SK-N-SH (cell line): ENCODE results near the gene ZCCHC10. TPM values are rescaled to one million over a fixed set of nuclear protein-coding genes. Genes with fewer than 3 reads are reported as not detected.
A peak's percentile ranks its signal among the peaks of the same experiment; 100 is the strongest.

Experiments
- CTCF ChIA-PET: fragments of 300-600, 350-600 bp; formaldehyde crosslinking; extraction: SDS; loops from one replicate; lab custom pipeline; 2021; lab: Yijun Ruan, JAX
- POLR2A ChIA-PET: fragments of 350-600 bp; sonication (Branson Sonifier 250); formaldehyde crosslinking; extraction: SDS; loops from one replicate; lab custom pipeline; 2020; ENCODE audit warnings: antibody characterized with exemption, inconsistent platforms; lab: Yijun Ruan, JAX
- DNase-seq: peaks from one replicate; pipeline ENCODE4 v3.0.0; 2012
- H2AFZ ChIP-seq: fragments of 200-600 bp; sonication (generic); 2 replicates; pipeline ENCODE4 v1.8.1; 2016; ENCODE audit warnings: antibody characterized with exemption, mild to moderate bottlenecking, low read depth
- H3F3A ChIP-seq: fragments of 200-600 bp; sonication (generic); replicated peaks from 2 replicates; pipeline ENCODE3; 2016; ENCODE audit warnings: antibody characterized with exemption, mild to moderate bottlenecking; ENCODE audit not compliant: insufficient read depth
- H3K27ac ChIP-seq, 2 experiments: fragments of 200-500 bp in 1 of 2; fragments of 200-600 bp in 1 of 2; sonication (Bioruptor generic) in 1 of 2; sonication (generic), shearing (Covaris generic) in 1 of 2; 2 replicates each; pipeline versions ENCODE4 v1.5.1 to v1.6.1; 2014 to 2016; ENCODE audit warnings: low read depth in 2 of 2, inconsistent platforms in 1 of 2, low read length in 1 of 2, mild to moderate bottlenecking in 1 of 2, mixed read lengths in 1 of 2
- H3K27me3 ChIP-seq: fragments of 200-600 bp; sonication (generic), shearing (Covaris generic); 2 replicates; pipeline ENCODE4 v1.6.1; 2016; ENCODE audit warnings: mixed run types; ENCODE audit not compliant: insufficient read depth
- H3K36me3 ChIP-seq, 2 experiments: fragments of 200-500 bp in 1 of 2; fragments of 200-600 bp in 1 of 2; sonication (Bioruptor generic) in 1 of 2; sonication (generic) in 1 of 2; replicated peaks in 1 of 2; 2 replicates each; pipeline versions ENCODE3 to v1.5.1; 2014 to 2016; ENCODE audit warnings: low read length in 1 of 2, mild to moderate bottlenecking in 1 of 2; ENCODE audit not compliant: insufficient read depth in 2 of 2, control insufficient read depth in 1 of 2
- H3K4me1 ChIP-seq, 2 experiments: fragments of 200-500 bp in 1 of 2; fragments of 200-600 bp in 1 of 2; sonication (Bioruptor generic) in 1 of 2; sonication (generic), shearing (Covaris generic) in 1 of 2; 2 replicates each; pipeline versions ENCODE4 v1.5.1 to v1.6.1; 2014 to 2016; ENCODE audit warnings: low read depth in 1 of 2, low read length in 1 of 2, mixed run types in 1 of 2; ENCODE audit not compliant: insufficient read depth in 2 of 2, control insufficient read depth in 1 of 2
- H3K4me2 ChIP-seq: fragments of 200-600 bp; sonication (generic), shearing (Covaris generic); 2 replicates; pipeline ENCODE4 v1.6.1; 2017; ENCODE audit warnings: mixed run types
- H3K4me3 ChIP-seq, 2 experiments: fragments of 200-500 bp in 1 of 2; fragments of 200-600 bp in 1 of 2; sonication (Bioruptor generic) in 1 of 2; sonication (generic), shearing (Covaris generic) in 1 of 2; 2 replicates each; pipeline versions ENCODE4 v1.5.1 to v1.8.1; 2014 to 2016; ENCODE audit warnings: low read depth in 2 of 2, inconsistent platforms in 1 of 2, low read length in 1 of 2, mild to moderate bottlenecking in 1 of 2, mixed read lengths in 1 of 2, moderate library complexity in 1 of 2
- H3K79me2 ChIP-seq: fragments of 200-600 bp; sonication (generic); 2 replicates; pipeline ENCODE4 v1.8.1; 2017; ENCODE audit warnings: mild to moderate bottlenecking; ENCODE audit not compliant: insufficient read depth
- H3K9ac ChIP-seq: fragments of 200-600 bp; sonication (generic); 2 replicates; pipeline ENCODE4 v1.6.1; 2017; ENCODE audit warnings: mixed run types
- H3K9me2 ChIP-seq: fragments of 200-600 bp; sonication (generic); 2 replicates; pipeline ENCODE4 v1.6.1; 2017; ENCODE audit warnings: mixed run types
- H3K9me3 ChIP-seq: fragments of 200-600 bp; sonication (generic); 2 replicates; pipeline ENCODE4 v1.6.1; 2017; ENCODE audit warnings: mixed run types, mild to moderate bottlenecking, moderate library complexity
- H4K20me1 ChIP-seq: fragments of 200-600 bp; sonication (generic); 2 replicates; pipeline ENCODE4 v1.6.1; 2017; ENCODE audit warnings: mild to moderate bottlenecking, mixed run types; ENCODE audit not compliant: insufficient read depth
- ELF1 ChIP-seq: IDR thresholded peaks from 2 replicates; pipeline ENCODE4 v1.4.0; 2012
- FOSL2 ChIP-seq: IDR thresholded peaks from 2 replicates; pipeline ENCODE4 v1.4.0; 2012; ENCODE audit warnings: low read depth, mild to moderate bottlenecking, moderate library complexity, borderline replicate concordance
- FOXM1 ChIP-seq: IDR thresholded peaks from 2 replicates; pipeline ENCODE4 v1.4.0; 2012; ENCODE audit warnings: low read depth, mild to moderate bottlenecking
- GATA2 ChIP-seq: sonication (generic); formaldehyde crosslinking; IDR thresholded peaks from 2 replicates; pipeline ENCODE4 v1.5.0; 2020; ENCODE audit warnings: mild to moderate bottlenecking, missing genetic modification reagents
- JUND ChIP-seq: IDR thresholded peaks from 2 replicates; pipeline ENCODE4 v1.4.0; 2012
- MEF2A ChIP-seq: IDR thresholded peaks from 2 replicates; pipeline ENCODE4 v1.4.0; 2012; ENCODE audit warnings: low read depth, borderline replicate concordance
- MXI1 ChIP-seq: IDR thresholded peaks from 2 replicates; pipeline ENCODE4 v1.6.1; 2012; ENCODE audit warnings: mild to moderate bottlenecking, low read depth, low read length, improper control_type of control experiment
- NFIC ChIP-seq: IDR thresholded peaks from 2 replicates; pipeline ENCODE4 v1.4.0; 2012; ENCODE audit warnings: borderline replicate concordance
- NRF1 ChIP-seq: IDR thresholded peaks from 2 replicates; pipeline ENCODE4 v1.6.1; 2012; ENCODE audit warnings: low read depth, mild to moderate bottlenecking, low read length
- POLR2AphosphoS5 ChIP-seq: IDR thresholded peaks from 2 replicates; pipeline ENCODE4 v1.6.1; 2012; ENCODE audit warnings: low read depth, low read length
- RAD21 ChIP-seq: IDR thresholded peaks from 2 replicates; pipeline ENCODE4 v1.6.1; 2012; ENCODE audit warnings: mild to moderate bottlenecking, low read length
- RFX5 ChIP-seq: IDR thresholded peaks from 2 replicates; pipeline ENCODE4 v1.6.1; 2012; ENCODE audit warnings: mild to moderate bottlenecking, improper control_type of control experiment, low read length
- RXRA ChIP-seq: IDR thresholded peaks from 2 replicates; pipeline ENCODE4 v1.4.0; 2012; ENCODE audit warnings: low read depth, mild to moderate bottlenecking, borderline replicate concordance
- SIN3A ChIP-seq: IDR thresholded peaks from 2 replicates; pipeline ENCODE4 v1.6.1; 2012; ENCODE audit warnings: low read depth, mild to moderate bottlenecking, low read length, moderate library complexity, borderline replicate concordance
- TAF1 ChIP-seq: IDR thresholded peaks from 2 replicates; pipeline ENCODE4 v1.6.1; 2012; ENCODE audit warnings: low read depth, mild to moderate bottlenecking, low read length, moderate library complexity, borderline replicate concordance
- YY1 ChIP-seq: IDR thresholded peaks from 2 replicates; pipeline ENCODE4 v1.4.0; 2012; ENCODE audit warnings: low read depth, mild to moderate bottlenecking
- WGBS: methylation state at CpG from one replicate; pipeline ENCODE4 v1.1.6; 2017; ENCODE audit warnings: low lambda C conversion rate; 5-methylcytosine and 5-hydroxymethylcytosine counted together
- polyA plus RNA-seq, 3 experiments: library from polyadenylated mRNA; depleted of rRNA; stranded (reverse); fragments of >200 nt; gene quantifications; 2 replicates each; pipeline ENCODE4 v1.2.3, GENCODE V29; 2012
- TF ChIP-seq, protein P1 (sequence below): IDR thresholded peaks from 2 replicates; pipeline ENCODE4; 2012
- TF ChIP-seq, protein P2 (sequence below): IDR thresholded peaks from 2 replicates; pipeline ENCODE4 v1.6.1; 2012; ENCODE audit warnings: mild to moderate bottlenecking, low read depth, low read length, moderate library complexity
- TF ChIP-seq, protein P3 (sequence below): IDR thresholded peaks from 2 replicates; pipeline ENCODE4 v1.4.0; 2012; ENCODE audit warnings: low read depth, borderline replicate concordance

Gene ZCCHC10
- polyA plus RNA-seq, 1 of the 3 experiments (the other 2 are of a cell fraction) = 28.4 TPM

GRCh38 chr5:133056891-133057290 lies 30.5 kb upstream of the ZCCHC10 start:
- Histone ChIP-seq H3K4me1 (peaks cover 0 to 6% of the 10 kb centered on the region in 2 experiments; a peak in 1 of 4 replicates), H3K4me3 (no peak overlapping the region), H3K27me3 (no peaks in the 10 kb centered on the region), H4K20me1 (peaks cover 88% of the 10 kb centered on the region), H3K9me3 (no peaks in the 10 kb centered on the region), H3K27ac (no peak overlapping the region), H2AFZ (no peak overlapping the region), H3K9me2 (no peaks in the 10 kb centered on the region), H3K9ac (no peak overlapping the region), H3F3A (peaks cover 9% of the 10 kb centered on the region), H3K4me2 (no peak overlapping the region), H3K79me2 (peaks cover 100% of the 10 kb centered on the region), H3K36me3 (peaks cover 0 to 12% of the 10 kb centered on the region in 2 experiments)
- WGBS = 97% methylated on average over 1 of the region's 1 CpG
- no peak for DNase-seq
- ChIA-PET POLR2A (no interaction called here), CTCF (no interaction called here)
- TF ChIP-seq TAF1 (no peak), RFX5 (no peak)
- TF ChIP-seq, protein P1, sequence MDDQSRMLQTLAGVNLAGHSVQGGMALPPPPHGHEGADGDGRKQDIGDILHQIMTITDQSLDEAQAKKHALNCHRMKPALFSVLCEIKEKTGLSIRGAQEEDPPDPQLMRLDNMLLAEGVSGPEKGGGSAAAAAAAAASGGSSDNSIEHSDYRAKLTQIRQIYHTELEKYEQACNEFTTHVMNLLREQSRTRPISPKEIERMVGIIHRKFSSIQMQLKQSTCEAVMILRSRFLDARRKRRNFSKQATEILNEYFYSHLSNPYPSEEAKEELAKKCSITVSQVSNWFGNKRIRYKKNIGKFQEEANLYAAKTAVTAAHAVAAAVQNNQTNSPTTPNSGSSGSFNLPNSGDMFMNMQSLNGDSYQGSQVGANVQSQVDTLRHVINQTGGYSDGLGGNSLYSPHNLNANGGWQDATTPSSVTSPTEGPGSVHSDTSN = no peak

DNA sequence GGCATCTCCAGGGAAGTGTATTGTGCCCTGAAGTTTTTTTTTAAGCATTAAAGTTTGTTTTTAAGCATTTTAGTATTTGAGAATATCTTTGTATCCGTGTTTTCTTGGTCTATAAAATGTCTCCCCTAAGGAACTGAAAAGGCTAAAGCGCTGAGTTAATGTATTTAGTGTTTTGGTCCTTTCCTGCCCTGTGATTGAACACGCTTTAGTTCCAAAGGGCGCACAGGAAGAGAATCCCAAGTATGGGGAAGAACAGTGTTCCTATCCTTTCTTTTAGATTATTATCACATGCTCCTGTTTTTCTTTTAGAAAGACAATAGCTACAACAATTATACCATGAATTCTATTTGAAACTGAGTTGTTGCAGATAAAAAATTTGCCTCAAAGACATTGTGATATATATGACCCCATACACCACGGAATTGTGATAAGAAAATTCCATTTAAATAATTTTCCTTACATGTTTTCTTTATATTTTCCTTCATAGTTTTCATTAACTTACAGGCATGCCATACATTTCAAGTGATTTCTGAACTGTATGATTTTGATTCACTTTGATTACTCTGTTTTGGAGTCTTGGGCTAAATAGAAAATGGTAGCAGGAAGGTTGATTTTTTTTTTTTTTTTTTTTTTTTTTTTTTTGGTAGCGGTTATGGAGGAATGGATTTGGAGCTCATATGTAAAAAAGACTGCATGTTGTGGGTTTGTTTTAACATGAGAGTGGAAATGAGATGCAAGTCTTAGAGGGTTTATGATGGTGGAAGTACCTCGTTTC lies 28.5 kb upstream of the ZCCHC10 start:
- Histone ChIP-seq H3K27ac (no peak overlapping the region), H3K4me2 (0 out of 2 replicates have a peak overlapping the region, but pooled peaks have one; percentile 96), H3K36me3 (peaks cover 0 to 6% of the 10 kb centered on the region in 2 experiments), H3K79me2 (peaks cover 95% of the 10 kb centered on the region)
- CTCF ChIA-PET = no interaction called here
- POLR2A ChIA-PET = no interaction called here
- WGBS = 86% methylated on average over 7 of the region's 7 CpGs
- TF ChIP-seq, protein P2, sequence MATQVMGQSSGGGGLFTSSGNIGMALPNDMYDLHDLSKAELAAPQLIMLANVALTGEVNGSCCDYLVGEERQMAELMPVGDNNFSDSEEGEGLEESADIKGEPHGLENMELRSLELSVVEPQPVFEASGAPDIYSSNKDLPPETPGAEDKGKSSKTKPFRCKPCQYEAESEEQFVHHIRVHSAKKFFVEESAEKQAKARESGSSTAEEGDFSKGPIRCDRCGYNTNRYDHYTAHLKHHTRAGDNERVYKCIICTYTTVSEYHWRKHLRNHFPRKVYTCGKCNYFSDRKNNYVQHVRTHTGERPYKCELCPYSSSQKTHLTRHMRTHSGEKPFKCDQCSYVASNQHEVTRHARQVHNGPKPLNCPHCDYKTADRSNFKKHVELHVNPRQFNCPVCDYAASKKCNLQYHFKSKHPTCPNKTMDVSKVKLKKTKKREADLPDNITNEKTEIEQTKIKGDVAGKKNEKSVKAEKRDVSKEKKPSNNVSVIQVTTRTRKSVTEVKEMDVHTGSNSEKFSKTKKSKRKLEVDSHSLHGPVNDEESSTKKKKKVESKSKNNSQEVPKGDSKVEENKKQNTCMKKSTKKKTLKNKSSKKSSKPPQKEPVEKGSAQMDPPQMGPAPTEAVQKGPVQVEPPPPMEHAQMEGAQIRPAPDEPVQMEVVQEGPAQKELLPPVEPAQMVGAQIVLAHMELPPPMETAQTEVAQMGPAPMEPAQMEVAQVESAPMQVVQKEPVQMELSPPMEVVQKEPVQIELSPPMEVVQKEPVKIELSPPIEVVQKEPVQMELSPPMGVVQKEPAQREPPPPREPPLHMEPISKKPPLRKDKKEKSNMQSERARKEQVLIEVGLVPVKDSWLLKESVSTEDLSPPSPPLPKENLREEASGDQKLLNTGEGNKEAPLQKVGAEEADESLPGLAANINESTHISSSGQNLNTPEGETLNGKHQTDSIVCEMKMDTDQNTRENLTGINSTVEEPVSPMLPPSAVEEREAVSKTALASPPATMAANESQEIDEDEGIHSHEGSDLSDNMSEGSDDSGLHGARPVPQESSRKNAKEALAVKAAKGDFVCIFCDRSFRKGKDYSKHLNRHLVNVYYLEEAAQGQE = no peak
- TF ChIP-seq TAF1 (no peak), NFIC (no peak), RXRA (no peak), MXI1 (no peak), JUND (no peak), FOXM1 (no peak), NRF1 (no peak), RAD21 (no peak), FOSL2 (no peak), GATA2 (CRISPR knock-in tag) (no peak), POLR2AphosphoS5 (no peak), MEF2A (no peak), ELF1 (no peak), SIN3A (no peak), YY1 (no peak)
- TF ChIP-seq, protein P1 = no peak
- TF ChIP-seq, protein P3, sequence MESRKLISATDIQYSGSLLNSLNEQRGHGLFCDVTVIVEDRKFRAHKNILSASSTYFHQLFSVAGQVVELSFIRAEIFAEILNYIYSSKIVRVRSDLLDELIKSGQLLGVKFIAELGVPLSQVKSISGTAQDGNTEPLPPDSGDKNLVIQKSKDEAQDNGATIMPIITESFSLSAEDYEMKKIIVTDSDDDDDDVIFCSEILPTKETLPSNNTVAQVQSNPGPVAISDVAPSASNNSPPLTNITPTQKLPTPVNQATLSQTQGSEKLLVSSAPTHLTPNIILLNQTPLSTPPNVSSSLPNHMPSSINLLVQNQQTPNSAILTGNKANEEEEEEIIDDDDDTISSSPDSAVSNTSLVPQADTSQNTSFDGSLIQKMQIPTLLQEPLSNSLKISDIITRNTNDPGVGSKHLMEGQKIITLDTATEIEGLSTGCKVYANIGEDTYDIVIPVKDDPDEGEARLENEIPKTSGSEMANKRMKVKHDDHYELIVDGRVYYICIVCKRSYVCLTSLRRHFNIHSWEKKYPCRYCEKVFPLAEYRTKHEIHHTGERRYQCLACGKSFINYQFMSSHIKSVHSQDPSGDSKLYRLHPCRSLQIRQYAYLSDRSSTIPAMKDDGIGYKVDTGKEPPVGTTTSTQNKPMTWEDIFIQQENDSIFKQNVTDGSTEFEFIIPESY = no peak
- TF ChIP-seq, all 33 proteins: peak for 0
- DNase-seq = no peak
- Histone ChIP-seq H3K9ac (no peak overlapping the region), H2AFZ (no peak overlapping the region), H3K4me1 (peaks cover 0 to 14% of the 10 kb centered on the region in 2 experiments; a peak in 3 of 4 replicates), H4K20me1 (peaks cover 70% of the 10 kb centered on the region), H3K9me3 (no peaks in the 10 kb centered on the region), H3K4me3 (no peak overlapping the region), H3K27me3 (no peaks in the 10 kb centered on the region), H3K9me2 (no peaks in the 10 kb centered on the region), H3F3A (peaks cover 24% of the 10 kb centered on the region)
